NCI-H1105 (cell line): ENCODE data around the gene AKAP8L.
"Not testable (repeated sequence)": the region's sequence is repeated elsewhere in the genome, so short reads cannot be mapped to it uniquely, and the experiment has no call there.

ENCODE experiments used
- DNase-seq: peaks from one replicate; lab custom pipeline; 2025; lab: John Stamatoyannopoulos, UW

Gene AKAP8L

DNA sequence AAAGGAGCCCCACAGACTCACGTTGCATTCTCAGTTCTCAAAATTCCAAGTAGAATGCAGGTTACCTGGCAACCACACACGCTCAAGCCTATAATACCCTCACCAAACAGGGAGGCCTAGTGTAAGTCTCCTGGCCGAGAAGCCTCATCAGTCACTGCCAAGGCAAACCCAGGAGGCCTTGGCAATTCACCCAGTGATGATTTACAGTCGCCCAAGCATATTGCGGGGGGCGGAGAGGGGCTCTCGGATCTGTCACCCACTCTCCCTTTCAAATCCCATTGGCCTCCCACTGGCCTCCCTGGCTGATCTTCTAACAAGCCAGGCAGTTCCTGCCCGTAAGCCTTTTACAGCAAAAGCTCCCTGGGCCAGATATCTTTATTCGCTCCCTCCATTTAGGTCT is 1.1 kb downstream of the AKAP8L start:
- DNase-seq: no peak

DNA sequence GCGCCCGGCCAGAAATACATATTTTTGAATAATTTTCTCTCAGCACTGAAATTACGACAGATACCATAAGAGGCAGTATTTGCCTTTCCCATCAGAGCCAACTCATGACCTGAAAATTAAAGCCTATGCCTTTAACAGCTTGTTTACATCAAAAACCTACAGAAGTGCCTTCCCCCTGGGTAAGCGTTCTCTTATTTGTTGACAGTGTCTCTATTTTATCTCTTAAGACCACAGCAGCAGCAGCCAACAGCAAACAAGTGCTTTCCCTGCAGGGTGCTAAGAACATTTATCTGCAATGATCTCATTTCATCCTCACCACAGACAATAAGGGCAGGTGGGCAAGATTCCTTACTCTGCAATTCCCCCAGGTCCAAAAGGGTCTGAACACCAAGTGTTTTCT is 6.0 kb downstream of the AKAP8L start:
- DNase-seq: no peak

DNA sequence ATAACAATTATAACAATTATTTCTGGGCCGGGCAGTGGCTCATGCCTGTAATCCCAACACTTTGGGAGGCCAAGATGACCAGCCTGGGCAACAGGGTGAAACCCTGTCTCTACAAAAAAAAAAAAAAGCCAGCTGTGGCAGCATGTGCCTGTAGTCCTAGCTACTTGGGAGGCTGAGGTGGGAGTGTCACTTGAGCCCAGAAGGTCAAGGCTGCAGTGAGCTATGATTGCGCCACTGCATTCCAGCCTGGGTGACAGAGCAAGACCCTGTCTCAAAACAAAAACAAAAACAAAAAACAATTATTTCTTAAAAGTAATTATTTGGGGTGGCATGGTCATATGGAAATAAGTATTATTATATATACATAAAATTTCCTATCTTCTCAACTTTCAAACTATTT is 7.4 kb downstream of the AKAP8L start:
- not testable (repeated sequence) for DNase-seq

DNA sequence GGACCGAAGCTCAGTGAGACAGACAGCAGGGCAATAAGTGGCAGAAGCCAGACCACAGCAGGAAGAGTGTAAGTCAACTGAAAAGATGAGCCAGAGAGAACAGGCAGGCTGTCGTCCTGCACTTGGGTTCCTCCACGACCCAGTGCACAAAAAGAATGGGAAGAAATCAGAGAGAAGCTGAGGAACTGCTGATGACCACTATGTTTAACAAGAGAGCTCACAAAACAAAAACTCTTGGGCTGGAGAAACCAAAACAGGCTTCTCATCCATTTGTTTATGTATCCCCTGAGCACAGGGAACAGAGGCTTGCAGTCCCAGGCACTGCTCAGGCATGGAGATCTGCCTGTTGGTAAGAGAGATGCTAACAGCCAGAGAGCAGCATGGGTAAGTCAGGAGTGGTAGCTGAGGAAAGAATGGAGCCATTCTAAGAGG is 14.0 kb downstream of the AKAP8L start:
- no peak for DNase-seq

DNA sequence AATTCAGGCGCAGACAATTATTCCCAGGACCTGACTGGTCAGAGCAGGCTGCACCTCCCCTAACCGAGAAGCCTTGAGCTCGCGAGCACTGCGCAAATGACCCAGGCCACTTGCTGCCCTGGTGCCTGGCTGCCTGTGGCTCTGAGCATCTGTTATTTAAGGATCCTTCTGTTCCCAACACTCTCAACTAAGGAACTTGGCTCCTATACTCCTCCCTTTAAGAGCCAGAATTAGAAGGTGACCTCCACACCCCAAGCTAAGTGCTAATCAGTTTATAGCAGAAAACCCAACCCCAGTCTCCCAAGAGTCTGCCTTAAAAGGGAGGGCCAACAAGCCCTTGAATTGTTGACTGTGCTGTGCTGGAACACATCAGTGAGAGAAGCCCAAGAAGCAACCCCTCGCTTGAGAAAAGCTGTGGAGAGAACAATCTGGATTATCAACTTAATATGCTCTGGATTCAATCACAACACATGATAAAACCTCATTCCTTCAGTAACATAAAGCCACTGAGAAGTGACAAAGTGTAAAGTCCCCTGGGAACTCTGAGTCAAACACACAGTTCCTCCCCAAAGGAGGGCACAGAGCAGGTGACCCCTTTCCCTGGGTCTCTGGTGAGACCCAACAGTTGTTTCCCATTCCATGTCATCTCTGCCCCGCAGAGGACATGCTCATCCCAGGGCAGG is 14.6 kb downstream of the AKAP8L start:
- DNase-seq: no peak

DNA sequence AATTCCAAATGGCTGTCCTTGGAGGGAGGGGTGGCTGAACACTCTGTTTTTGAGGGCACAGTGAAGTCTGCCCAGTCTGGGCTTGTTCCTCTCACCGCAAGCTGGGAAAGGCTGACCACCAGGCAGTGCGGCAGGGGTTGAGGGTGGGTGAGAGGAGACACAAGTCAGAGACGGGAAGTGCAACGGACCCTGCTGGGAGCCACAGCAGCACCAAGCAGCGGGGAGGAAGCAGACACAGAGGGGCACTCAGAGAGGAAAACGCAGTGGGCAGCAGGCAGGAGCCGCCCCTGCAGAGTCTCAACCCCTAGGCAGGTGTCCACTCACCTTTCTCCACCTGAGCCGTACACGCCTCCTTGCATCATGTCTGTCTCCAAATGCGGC is 15.6 kb downstream of the AKAP8L start:
- DNase-seq: no peak

DNA sequence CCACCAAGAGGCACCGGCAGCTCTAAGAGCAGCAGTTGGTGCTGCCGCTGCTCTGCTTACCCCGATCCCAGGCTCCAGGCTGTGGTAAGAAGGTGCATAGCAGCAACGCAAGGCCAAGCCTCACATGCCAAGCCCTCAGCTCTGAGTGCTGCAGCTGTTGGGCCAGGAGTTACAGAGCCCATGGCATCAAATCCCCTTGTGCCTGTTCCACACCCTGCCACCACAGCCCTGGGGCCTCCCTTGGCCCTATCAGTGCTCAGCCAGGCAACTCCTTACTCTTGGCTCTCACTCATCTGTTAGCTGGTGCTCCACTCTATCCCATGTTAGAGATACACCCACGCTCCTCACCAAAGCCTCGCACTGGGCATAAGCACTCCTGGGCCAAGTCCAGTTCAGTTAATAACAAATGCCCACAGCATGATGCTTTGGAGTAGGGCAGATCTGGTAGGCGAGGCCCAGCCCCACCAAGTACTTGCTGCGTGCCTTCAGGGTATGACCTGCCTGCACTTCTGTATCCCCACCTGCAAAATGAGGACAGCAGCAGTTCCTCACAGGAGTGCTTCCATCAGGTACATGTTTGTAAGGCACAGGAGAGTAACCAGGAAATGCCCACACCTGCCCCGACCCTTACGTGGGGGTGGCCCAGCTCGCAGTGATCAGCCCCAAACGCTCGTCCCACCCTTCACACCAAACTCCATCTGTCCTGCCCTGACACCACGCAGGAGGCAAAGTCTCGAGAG is 16.2 kb downstream of the AKAP8L start:
- DNase-seq: no peak

DNA sequence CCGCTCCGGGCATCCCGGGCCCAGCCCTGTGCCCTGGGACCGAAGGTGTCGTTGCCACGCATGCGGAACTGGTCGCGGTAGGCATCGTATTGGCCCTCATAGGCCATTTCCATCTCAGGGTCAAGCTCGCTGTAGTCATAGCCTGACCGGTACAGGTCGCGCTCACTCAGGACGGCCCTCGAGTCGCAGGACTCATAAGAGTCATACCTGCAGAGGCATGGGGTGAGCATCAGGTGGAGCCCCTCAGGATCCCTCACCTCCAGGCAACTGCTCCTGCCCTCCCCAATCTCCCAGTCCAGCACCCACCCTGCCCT is 17.4 kb downstream of the AKAP8L start:
- no peak for DNase-seq

DNA sequence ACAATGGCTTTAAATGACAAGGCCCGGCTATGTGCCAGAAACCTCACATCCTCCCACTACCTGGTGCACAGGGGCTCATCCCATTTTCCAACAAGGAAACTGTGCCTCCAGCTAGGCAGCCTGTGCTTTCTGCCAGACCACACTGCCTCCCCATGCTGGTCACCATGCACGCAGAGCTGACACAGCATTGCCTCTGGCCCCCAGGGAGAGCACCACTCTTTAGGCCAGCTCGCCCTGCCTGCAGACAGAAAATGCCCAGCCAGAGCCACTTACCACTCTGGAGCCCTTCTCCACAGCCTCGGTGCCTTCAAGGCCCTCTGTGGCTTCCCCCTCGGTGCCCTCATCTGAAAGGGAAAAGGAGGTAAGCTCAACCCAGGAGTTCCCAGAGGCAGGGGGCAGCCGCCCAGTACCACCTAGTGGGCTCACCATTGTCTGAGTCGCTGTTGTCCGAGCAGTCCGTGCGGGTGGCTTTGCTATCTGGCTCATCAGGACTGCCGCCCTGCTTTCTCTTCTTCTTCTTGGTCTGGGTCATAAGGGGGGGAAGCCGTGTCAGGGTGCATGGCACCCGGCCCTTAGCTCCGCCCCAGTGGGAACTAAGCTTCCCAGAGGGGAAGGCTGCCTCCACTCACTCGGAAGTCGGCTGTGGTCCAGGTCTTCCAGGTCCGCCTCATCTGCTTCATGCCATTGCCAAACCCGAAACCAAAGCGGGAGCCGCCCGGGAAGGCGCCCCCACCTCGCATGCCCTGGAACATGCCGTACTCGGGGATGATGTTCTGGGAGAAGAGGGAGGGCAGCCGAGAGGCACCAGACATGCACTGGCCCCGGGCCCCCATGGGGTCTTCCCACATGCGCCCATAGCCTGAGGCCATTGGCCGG is 18.0 kb downstream of the AKAP8L start:
- no peak for DNase-seq

DNA sequence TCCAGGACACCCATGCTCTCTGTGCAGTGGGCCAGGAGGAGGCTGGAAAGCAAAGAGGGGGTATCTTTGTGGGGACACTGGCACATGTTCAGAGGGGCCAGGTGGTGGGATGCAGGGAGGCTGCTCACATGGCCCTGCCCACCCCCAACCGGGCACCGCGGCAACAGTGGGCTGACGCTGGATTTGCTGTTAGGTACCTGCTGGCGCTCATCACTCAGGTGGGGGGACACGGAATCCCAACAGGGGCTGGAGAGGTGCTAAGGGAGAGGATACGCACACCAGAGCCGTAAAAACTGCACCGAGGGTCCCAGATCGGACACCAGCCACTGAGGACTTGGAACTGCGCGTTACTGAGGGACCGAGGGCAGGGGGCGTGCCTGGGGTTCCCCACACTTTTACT is 19.2 kb downstream of the AKAP8L start:
- DNase-seq: no peak

DNA sequence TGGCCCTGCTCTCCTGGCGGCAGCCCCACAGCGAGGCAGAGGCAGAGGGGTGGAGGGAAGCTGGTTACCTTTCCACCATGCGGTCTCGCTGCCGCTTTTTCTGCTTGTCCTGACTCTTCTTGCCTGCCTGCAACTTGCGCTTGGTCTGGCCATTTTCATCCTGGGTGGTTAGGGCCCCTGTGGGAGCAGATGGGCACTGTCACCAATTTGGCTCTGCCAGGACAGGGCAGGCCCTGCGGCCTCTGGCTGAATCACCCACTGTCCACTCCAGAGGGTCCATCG is 19.6 kb downstream of the AKAP8L start:
- no peak for DNase-seq

DNA sequence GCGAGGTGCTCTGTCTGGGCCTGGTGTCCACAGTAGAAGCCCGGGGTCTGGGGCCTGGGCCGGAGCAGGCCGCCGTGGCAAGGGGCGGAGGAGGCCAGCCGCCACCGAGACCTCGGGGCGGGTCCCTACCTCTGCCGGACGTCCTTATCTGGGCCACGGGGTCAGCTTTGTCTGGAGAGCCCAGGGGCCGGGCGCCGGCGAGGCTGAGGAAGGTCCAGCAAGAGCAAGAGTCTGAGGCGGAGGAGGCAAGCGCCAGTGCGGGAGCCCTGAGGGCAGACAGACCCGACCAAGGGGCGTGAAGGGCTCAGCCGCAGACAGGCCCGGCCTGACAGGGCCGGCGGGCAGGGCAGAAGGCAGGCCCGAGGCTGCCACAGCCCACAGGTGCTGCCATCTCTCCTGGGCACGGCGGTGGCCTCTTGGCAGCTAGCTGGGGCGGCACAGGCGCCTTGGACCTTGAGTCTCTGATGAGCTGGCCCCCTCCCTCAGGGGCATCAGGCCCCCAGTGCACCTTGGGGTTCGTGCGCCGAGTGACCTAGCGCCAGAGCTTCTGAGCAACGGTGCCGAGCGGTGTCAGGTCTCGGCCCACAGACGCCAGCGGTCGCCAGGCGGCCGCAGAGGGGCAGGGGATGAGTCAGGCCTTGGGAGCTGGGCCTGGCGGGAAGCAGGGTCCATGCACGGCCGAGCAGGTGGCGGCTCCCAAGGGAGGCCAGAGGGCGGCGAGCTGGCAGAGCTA is 20.1 kb downstream of the AKAP8L start:
- no peak for DNase-seq

DNA sequence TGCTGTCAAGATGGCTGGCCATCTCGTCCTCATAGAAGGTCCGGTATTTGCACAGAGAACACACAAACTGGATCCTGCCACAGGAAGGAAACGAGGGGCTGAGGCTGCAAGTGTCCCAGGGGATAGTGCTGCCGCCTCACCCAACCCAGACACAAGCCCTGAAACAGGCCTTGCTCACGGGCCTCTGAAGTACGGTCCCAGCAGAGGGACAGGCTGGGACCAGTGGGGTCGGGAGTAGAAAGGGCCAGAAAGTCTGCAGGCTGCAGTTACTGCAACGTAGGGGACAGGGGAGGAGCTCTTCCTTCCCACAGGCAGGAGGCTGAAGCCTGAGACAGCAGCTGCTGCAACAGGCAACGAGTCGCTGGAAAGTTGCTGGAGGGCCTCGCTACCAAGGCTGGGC is 21.0 kb downstream of the AKAP8L start:
- no peak for DNase-seq

DNA sequence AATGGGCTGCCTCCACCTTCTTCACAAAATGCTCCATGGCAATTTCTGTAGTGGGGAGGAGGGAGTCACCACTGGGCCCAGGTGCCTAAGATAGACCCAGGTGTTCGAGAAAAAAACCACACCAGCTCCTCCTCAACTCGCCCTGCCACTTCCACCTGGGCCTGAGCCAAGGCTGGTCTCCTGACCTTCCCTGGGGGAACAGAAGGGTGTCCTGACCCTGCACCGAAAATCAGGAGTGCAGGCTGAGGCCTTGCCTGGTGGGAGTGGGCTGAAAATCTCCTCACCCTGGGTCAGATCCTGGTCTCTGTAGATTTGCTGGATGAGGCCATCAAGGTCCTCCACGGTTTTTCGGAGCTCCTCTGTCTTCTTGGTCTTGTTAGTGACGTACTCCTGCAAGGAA is 21.6 kb downstream of the AKAP8L start:
- DNase-seq: no peak

DNA sequence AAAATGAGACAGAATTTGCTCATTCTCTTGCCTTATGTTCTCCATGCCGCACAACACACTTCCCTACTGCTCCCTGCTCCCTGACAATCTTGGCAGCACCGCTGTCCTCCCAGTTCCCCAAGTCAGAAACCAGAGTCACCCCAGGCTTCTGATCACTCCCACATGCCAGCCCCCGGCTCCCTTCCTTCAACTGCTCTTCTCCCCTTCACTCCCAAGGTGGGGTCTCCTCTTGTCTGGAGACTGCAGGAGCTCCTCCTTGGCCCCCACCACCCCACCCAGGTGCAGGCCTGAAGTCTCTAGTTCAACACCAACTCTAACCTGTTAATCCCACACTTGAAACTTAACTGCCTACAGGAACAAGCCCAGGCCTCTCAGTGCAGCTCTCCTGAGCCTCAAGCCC is 22.4 kb downstream of the AKAP8L start:
- DNase-seq: no peak

DNA sequence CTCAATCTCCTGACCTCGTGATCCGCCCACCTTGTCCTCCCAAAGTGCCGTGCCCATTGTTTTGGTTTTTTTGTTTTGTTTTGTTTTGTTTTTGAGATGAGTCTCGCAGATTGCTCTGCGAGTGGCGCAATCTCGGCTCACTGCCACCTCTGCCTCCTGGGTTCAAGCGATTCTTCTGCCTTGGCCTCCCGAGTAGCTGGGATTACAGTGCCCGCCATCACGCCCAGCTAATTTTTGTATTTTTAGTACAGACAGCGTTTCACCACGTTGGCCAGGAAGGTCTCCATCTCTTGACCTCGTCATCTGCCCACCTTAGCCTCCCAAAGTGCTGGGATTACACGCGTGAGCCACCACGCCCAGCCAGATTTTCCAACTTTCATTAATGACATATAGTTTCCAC is 23.5 kb downstream of the AKAP8L start:
- not testable (repeated sequence) for DNase-seq

DNA sequence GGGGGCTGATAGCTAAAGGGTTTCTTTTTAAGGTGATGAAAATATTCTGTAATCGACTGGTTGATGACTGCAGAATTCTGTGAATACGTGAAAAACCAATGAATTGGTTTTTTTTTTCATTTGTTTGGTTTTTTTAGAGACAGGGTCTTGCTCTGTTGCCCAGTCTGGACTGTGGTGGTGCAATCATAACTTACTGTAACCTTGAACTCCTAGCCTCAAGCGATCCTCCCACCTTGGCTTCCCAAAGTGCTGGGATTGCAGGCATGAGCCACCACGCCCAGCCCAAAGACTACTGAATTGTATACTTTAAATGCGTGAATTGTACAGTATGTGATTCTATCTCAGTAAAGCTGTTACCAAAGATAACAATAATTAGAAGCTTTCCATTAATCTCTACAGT is 24.4 kb downstream of the AKAP8L start:
- DNase-seq: no peak

DNA sequence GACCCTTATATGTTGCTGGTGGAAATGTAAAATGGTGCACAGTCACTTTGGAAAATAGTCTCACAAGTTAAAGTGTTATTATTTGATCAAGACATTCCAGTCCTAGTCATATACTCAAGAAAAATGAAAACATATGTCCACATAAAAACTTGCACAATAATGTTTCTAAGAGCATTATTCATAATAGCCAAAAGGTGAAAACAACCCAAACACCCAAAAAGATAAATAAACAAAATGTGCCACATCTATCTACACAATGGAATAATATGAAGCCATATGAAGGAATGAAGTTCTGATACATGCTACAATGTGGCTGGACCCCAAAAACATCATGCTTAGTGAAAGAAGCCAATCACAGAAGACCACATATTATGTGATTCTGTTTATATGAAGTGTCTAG is 24.8 kb downstream of the AKAP8L start:
- DNase-seq: no peak

DNA sequence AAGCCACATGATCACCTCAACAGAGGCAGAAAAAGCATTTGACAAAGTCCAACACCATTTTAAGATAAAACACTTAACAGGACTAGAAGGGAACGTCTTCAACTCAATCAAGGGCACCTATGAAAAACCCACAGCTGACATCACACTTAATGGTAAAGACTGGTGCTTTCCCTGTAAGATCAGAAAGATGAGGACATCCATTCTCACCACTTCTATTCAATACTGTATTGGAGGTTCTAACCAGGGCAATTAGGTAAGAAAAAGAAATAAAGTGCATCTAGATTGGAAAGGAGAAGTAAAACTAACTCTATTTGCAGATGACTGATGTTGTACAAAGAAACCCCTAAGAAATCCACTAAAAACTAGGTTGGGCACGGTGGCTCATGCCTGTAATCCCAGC is 28.0 kb downstream of the AKAP8L start:
- DNase-seq: no peak

DNA sequence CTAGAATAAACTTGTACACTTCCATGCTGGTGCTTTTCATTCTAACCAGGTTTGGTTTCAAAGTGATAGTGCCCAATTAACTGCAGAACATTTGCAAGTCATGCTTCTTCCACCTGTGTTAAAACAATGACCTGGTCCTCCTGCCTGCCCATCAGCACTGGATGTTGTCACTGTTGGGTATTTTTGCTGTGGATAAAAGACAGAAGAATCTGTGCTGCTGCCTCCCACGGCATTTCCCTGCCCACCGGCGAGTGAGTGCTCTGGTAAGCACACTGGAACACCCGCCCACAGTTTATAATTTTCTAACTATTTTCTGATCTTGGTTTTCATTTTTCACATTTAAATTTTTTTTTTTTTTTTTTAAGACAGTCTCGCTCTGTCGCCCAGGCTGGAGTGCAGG is 36.9 kb downstream of the AKAP8L start:
- no peak for DNase-seq

DNA sequence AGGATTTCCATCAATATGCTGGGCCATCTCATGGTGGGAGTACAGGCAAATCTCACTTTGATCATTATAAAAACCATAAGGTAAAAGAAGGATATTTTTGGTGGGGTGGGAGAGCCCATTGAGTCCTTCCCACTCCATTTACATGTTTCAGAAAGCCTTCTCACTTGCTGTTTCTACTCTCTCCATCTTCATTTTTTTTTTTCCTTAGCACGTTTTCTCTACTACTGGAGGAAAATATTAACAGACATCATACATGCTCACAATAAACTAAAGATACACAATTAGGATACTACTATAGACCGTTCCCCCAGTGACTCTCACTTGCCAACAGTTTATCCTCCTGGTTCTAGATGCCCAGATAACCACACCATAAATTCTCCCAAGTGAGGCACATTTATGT is 37.4 kb downstream of the AKAP8L start:
- no peak for DNase-seq

DNA sequence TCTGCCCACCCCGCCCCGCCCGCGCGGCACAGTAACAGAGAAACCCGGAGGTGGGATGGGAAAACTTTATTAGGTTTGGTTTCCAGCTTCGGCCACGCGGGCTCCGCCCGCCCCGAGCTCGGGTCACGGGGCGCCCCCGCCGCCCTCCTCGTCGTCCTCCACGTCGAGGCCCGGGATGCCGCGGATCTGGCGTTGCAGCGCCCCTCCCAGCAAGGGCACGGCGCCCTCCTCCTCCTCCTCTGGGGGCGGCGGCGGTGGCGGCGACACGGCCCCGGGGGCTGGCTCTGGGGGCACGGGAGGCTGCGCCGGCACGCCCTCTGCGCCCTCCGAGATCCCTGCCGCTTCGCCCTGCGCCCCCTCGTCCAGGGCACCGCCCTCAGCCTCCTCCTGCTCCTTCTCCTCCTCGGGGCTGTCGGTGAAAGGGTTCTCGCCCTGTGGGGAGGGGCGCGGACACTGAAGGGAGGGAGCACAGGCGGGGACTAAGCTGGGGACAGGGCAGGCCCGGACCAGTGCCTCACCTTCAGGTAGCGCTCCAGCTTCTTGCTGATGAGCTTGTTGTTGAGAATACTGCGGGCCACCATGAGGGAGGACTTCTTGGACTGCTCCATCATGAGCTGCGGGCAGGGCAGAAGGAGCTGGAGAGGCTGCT is 38.7 kb downstream of the AKAP8L start:
- DNase-seq: peak; percentile 78
